IMR-90 (cell line): ENCODE results near the gene SYPL1. TPM values are rescaled to one million over a fixed set of nuclear protein-coding genes. Genes with fewer than 3 reads are reported as not detected.

Experiments used
- ATAC-seq: fragments of 200-7000 bp; cut with Tn5 transposase; 2 replicates; pipeline ENCODE4 v1.9.1; 2020; ENCODE audit warnings: low read depth, mild to moderate bottlenecking, moderate library complexity
- BruUV-seq: library from RNA; stranded (reverse); fragments of 400-500 nt; replicated peaks from 2 replicates; lab custom pipeline; 2021; lab: Mats Ljungman, UMichigan
- CTCF ChIA-PET: fragments of 300-600 bp; formaldehyde crosslinking; extraction: SDS; loops from one replicate; lab custom pipeline; 2021; ENCODE audit warnings: antibody characterized with exemption; lab: Yijun Ruan, JAX
- POLR2A ChIA-PET: fragments of 300-600 bp; sonication (Branson Sonifier 250); formaldehyde crosslinking; loops from one replicate; lab custom pipeline; 2022; ENCODE audit warnings: antibody characterized with exemption; ENCODE audit not compliant: unreplicated experiment; lab: Charles Lee
- DNase-seq: peaks from one replicate; pipeline ENCODE4 v3.0.0; 2013
- H2AFZ ChIP-seq: replicated peaks from 2 replicates; pipeline ENCODE3; 2013; ENCODE audit warnings: low read length, mild to moderate bottlenecking; ENCODE audit not compliant: poor library complexity
- H2AK5ac ChIP-seq: 2 replicates; pipeline ENCODE4 v1.6.1; 2013; ENCODE audit warnings: low read depth, low read length, inconsistent platforms
- H2AK9ac ChIP-seq: replicated peaks from 2 replicates; pipeline ENCODE3; 2013; ENCODE audit warnings: mild to moderate bottlenecking, low read depth, low read length, moderate library complexity; ENCODE audit not compliant: poor library complexity
- H2BK120ac ChIP-seq: 2 replicates; pipeline ENCODE4 v1.6.1; 2013; ENCODE audit warnings: low read depth, low read length, inconsistent platforms
- H2BK15ac ChIP-seq: 3 replicates; pipeline ENCODE4 v1.6.1; 2013; ENCODE audit warnings: low read depth, low read length, inconsistent platforms
- H2BK20ac ChIP-seq: 2 replicates; pipeline ENCODE4 v1.6.1; 2013; ENCODE audit warnings: low read depth, mild to moderate bottlenecking, inconsistent platforms, low read length, moderate library complexity
- H2BK5ac ChIP-seq: 2 replicates; pipeline ENCODE4 v1.6.1; 2013; ENCODE audit warnings: mild to moderate bottlenecking, low read depth, low read length, inconsistent platforms; ENCODE audit not compliant: poor library complexity, severe bottlenecking
- H3K14ac ChIP-seq: replicated peaks from 2 replicates; pipeline ENCODE4 v1.6.1; 2013; ENCODE audit warnings: low read depth, low read length, inconsistent platforms
- H3K18ac ChIP-seq: 2 replicates; pipeline ENCODE4 v1.6.1; 2013; ENCODE audit warnings: low read depth, low read length, control low read depth
- H3K23ac ChIP-seq: 2 replicates; pipeline ENCODE4 v1.6.1; 2013; ENCODE audit warnings: low read depth, low read length, inconsistent platforms
- H3K27ac ChIP-seq: 2 replicates; pipeline ENCODE4 v1.5.1; 2013; ENCODE audit warnings: mild to moderate bottlenecking, control low read depth, low read length; ENCODE audit not compliant: insufficient read depth
- H3K27me3 ChIP-seq: 2 replicates; pipeline ENCODE4 v1.6.1; 2013; ENCODE audit warnings: low read length; ENCODE audit not compliant: control insufficient read depth, insufficient read depth
- H3K36me3 ChIP-seq: 2 replicates; pipeline ENCODE4 v1.6.1; 2013; ENCODE audit warnings: low read length, mixed read lengths; ENCODE audit not compliant: control insufficient read depth, insufficient read depth
- H3K4ac ChIP-seq: 2 replicates; pipeline ENCODE4 v1.6.1; 2013; ENCODE audit warnings: low read depth, low read length, inconsistent platforms
- H3K4me1 ChIP-seq: 2 replicates; pipeline ENCODE4 v1.6.1; 2013; ENCODE audit warnings: low read length, mixed read lengths; ENCODE audit not compliant: control insufficient read depth, insufficient read depth
- H3K4me2 ChIP-seq: 2 replicates; pipeline ENCODE4 v1.6.1; 2013; ENCODE audit warnings: low read depth, mild to moderate bottlenecking, control low read depth, low read length, moderate library complexity
- H3K4me3 ChIP-seq: 2 replicates; pipeline ENCODE4 v1.5.1; 2013; ENCODE audit warnings: low read depth, mild to moderate bottlenecking, control low read depth, low read length, moderate library complexity; ENCODE audit not compliant: insufficient read depth
- H3K56ac ChIP-seq: 2 replicates; pipeline ENCODE4 v1.6.1; 2013; ENCODE audit warnings: low read length, inconsistent platforms; ENCODE audit not compliant: insufficient read depth; ENCODE audit errors: extremely low read depth
- H3K79me1 ChIP-seq, 2 experiments: 2 replicates each; pipeline ENCODE4 v1.6.1; 2013; ENCODE audit warnings: low read length in 2 of 2, inconsistent platforms in 1 of 2, low read depth in 1 of 2
- H3K9ac ChIP-seq: 2 replicates; pipeline ENCODE4 v1.6.1; 2013; ENCODE audit warnings: low read depth, low read length, control low read depth
- H3K9me1 ChIP-seq: 2 replicates; pipeline ENCODE4 v1.6.1; 2013; ENCODE audit warnings: low read length, inconsistent platforms; ENCODE audit not compliant: insufficient read depth
- H3K9me3 ChIP-seq: 2 replicates; pipeline ENCODE4 v1.6.1; 2013; ENCODE audit warnings: low read length; ENCODE audit not compliant: control insufficient read depth, insufficient read depth
- H4K20me1 ChIP-seq: 2 replicates; pipeline ENCODE4 v1.6.1; 2013; ENCODE audit warnings: low read length, inconsistent platforms; ENCODE audit not compliant: insufficient read depth
- H4K5ac ChIP-seq: 2 replicates; pipeline ENCODE4 v1.6.1; 2013; ENCODE audit warnings: mild to moderate bottlenecking, low read depth, low read length, control low read depth
- H4K8ac ChIP-seq, 2 experiments: 2 replicates each; pipeline ENCODE4 v1.6.1; 2013; ENCODE audit warnings: low read depth in 2 of 2, low read length in 2 of 2, control low read depth in 1 of 2, inconsistent platforms in 1 of 2
- H4K91ac ChIP-seq: 2 replicates; pipeline ENCODE4 v1.6.1; 2013; ENCODE audit warnings: low read depth, low read length, inconsistent platforms; ENCODE audit not compliant: insufficient read depth
- BHLHE40 ChIP-seq: fragments of 150-350 bp; IDR thresholded peaks from 2 replicates; pipeline ENCODE4 v1.6.1; 2016; ENCODE audit warnings: mild to moderate bottlenecking, low read depth, low read length
- CEBPB ChIP-seq: IDR thresholded peaks from 2 replicates; pipeline ENCODE4 v1.6.1; 2012; ENCODE audit warnings: low read depth, low read length, improper control_type of control experiment
- CHD1 ChIP-seq: IDR thresholded peaks from 2 replicates; pipeline ENCODE4 v1.6.1; 2012; ENCODE audit warnings: low read depth, low read length, improper control_type of control experiment
- ELK1 ChIP-seq: fragments of 150-350 bp; IDR thresholded peaks from 2 replicates; pipeline ENCODE4 v1.6.1; 2016; ENCODE audit warnings: low read depth, mild to moderate bottlenecking, low read length, moderate library complexity, borderline replicate concordance
- FOS ChIP-seq: fragments of 150-350 bp; IDR thresholded peaks from 2 replicates; pipeline ENCODE4 v1.6.1; 2016; ENCODE audit warnings: low read depth, low read length
- MAFK ChIP-seq: IDR thresholded peaks from 2 replicates; pipeline ENCODE4 v1.6.1; 2012; ENCODE audit warnings: low read depth, low read length, improper control_type of control experiment
- MAZ ChIP-seq: IDR thresholded peaks from 2 replicates; pipeline ENCODE4 v1.6.1; 2012; ENCODE audit warnings: low read depth, mild to moderate bottlenecking, low read length, improper control_type of control experiment, moderate library complexity, borderline replicate concordance
- MXI1 ChIP-seq: IDR thresholded peaks from 2 replicates; pipeline ENCODE4 v1.6.1; 2012; ENCODE audit warnings: low read depth, mild to moderate bottlenecking, low read length, moderate library complexity, borderline replicate concordance
- NFE2L2 ChIP-seq: fragments of 150-350 bp; IDR thresholded peaks from 2 replicates; pipeline ENCODE4 v1.6.1; 2016; ENCODE audit warnings: low read depth, mild to moderate bottlenecking, low read length
- POLR2A ChIP-seq: IDR thresholded peaks from 2 replicates; pipeline ENCODE4 v1.6.1; 2012; ENCODE audit warnings: mild to moderate bottlenecking, low read depth, low read length
- RAD21 ChIP-seq: IDR thresholded peaks from 2 replicates; pipeline ENCODE4 v1.6.1; 2012; ENCODE audit warnings: low read length, improper control_type of control experiment
- RCOR1 ChIP-seq: IDR thresholded peaks from 2 replicates; pipeline ENCODE4 v1.6.1; 2012; ENCODE audit warnings: mild to moderate bottlenecking, low read length, improper control_type of control experiment; ENCODE audit not compliant: insufficient replicate concordance
- RFX5 ChIP-seq: IDR thresholded peaks from 2 replicates; pipeline ENCODE4 v1.8.0; 2012; ENCODE audit warnings: low read depth, mild to moderate bottlenecking, low read length, moderate library complexity
- WGBS, 2 experiments: methylation state at CpG; one replicate each; pipeline versions ENCODE4 v1.1.5 to v1.1.7; 2013; ENCODE audit warnings: missing lambda C conversion rate in 2 of 2; ENCODE audit not compliant: insufficient read length in 1 of 2; ENCODE audit errors: extremely low coverage in 2 of 2; 5-methylcytosine and 5-hydroxymethylcytosine counted together
- dilution Hi-C: fragments of 300-500 bp; cut with HindIII; formaldehyde crosslinking; loops from one replicate; pipeline ENCODE4 v1.14.3; 2018; ENCODE audit warnings: low sequenced_read_pairs; ENCODE audit not compliant: unreplicated experiment
- in situ Hi-C: fragments of 300-500 bp; cut with MboI; formaldehyde crosslinking; loops from 3 replicates; pipeline ENCODE4 v1.14.3; 2019; ENCODE audit warnings: low sequenced_read_pairs, inconsistent platforms, mixed read lengths
- intact Hi-C: fragments of 100-400 bp; cut with micrococcal nuclease; formaldehyde crosslinking; loops from 2 replicates; pipeline ENCODE4 v1.10.0; 2022
- polyA plus RNA-seq, 3 experiments: library from polyadenylated mRNA; depleted of rRNA; stranded (reverse); fragments of >200 nt; gene quantifications; 2 replicates each; pipeline ENCODE4 v1.2.3, GENCODE V29; 2012; ENCODE audit warnings: low replicate concordance in 1 of 3
- total RNA-seq: library from RNA; depleted of rRNA; stranded (reverse); fragments of >200 nt; gene quantifications from 2 replicates; pipeline ENCODE4 v1.2.3, GENCODE V29; 2012
- TF ChIP-seq, protein P1 (sequence below): fragments of 150-350 bp; IDR thresholded peaks from 2 replicates; pipeline ENCODE4 v1.6.1; 2017; ENCODE audit warnings: mild to moderate bottlenecking, antibody characterized with exemption, low read length, low read depth

SYPL1 gene
- total and polyA plus RNA-seq, 2 of the 4 experiments (the other 2 are of a cell fraction) = 19.0 to 45.0 TPM

DNA sequence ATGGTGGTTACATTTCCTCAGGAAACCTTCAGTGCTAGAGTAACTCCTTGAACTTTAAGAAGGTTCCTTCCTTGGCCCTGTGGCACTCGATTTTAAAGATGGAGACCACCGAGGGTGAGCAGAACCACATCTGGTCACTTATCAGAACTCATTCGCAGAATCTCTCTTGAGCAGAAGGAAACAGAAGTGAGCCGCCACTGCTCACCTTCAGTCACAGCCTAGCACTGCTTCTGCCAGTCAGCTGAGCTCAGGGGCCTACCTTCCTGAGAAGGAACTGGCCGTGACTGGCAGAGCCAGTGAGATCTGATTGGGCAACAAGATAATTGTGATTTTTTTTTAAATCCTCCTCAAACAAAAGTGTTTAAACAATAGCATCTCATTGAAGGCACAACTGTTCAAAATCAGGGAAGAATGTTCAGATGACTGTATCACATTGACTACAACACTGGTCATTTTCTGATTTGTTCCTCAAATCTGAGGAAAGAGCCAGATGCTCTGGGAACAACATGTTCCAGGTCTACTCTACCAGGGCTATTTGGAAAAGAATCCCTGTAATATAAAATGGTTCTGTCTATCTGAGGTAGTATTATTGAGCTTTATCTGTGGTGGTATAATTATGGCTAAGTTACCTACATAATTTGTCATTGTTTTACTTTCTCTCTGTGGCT, 2.7 kb upstream of the SYPL1 start:
- no peak overlapping the region for H2AFZ ChIP-seq
- BruUV-seq = no TSS peak
- no peak for ATAC-seq

More for the DNA sequence above, 2.7 kb upstream of the SYPL1 start:
- no peak for DNase-seq
- no peak overlapping the region for H2AK9ac ChIP-seq
- H3K4me2 ChIP-seq = no peak overlapping the region
- H3K36me3 ChIP-seq = no peaks in the 10 kb centered on the region
- peaks cover 5% of the 10 kb centered on the region; the same call in 1 of the 2 replicates for H4K20me1 ChIP-seq
- whole genome bisulfite sequencing, 2 experiments = 80% methylated on average over 1 of the region's 5 CpGs; no CpG with 5 or more reads in 1 of the 2 experiments
- H4K5ac ChIP-seq = no peak overlapping the region
- TF ChIP-seq, protein P1, sequence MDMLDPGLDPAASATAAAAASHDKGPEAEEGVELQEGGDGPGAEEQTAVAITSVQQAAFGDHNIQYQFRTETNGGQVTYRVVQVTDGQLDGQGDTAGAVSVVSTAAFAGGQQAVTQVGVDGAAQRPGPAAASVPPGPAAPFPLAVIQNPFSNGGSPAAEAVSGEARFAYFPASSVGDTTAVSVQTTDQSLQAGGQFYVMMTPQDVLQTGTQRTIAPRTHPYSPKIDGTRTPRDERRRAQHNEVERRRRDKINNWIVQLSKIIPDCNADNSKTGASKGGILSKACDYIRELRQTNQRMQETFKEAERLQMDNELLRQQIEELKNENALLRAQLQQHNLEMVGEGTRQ = no peak
- TF ChIP-seq CHD1 (no peak), CEBPB (no peak), ELK1 (no peak), MAFK (no peak), RFX5 (no peak), RCOR1 (no peak), MXI1 (no peak), POLR2A (no peak), MAZ (no peak), NFE2L2 (no peak), RAD21 (no peak), FOS (no peak), BHLHE40 (no peak)
- no peaks in the 10 kb centered on the region for H3K9me3 ChIP-seq
- H2BK20ac ChIP-seq = no peak overlapping the region
- no peak overlapping the region for H4K91ac ChIP-seq
- in situ Hi-C loops (no loop called here), dilution Hi-C loops (no loop called here), intact Hi-C loops (loop anchor here (5.0 kb wide), 2 partner anchors 37 to 48 kb away; no protein-coding TSS in a partner anchor)
- peaks cover 2% of the 10 kb centered on the region; the same call in 1 of the 2 replicates for H3K4me1 ChIP-seq
- H3K27ac ChIP-seq = no peak overlapping the region
- POLR2A ChIA-PET = no interaction called here
- H4K8ac ChIP-seq = no peak overlapping the region
- no peak overlapping the region for H2BK120ac ChIP-seq
- no peak overlapping the region for H2BK15ac ChIP-seq
- H3K18ac ChIP-seq = no peak overlapping the region
- no peak overlapping the region for H3K4me3 ChIP-seq
- H3K27me3 ChIP-seq = no peaks in the 10 kb centered on the region
- peaks cover 9 to 14% of the 10 kb centered on the region in 2 experiments; a peak in 3 of 4 replicates for H3K79me1 ChIP-seq
- H3K14ac ChIP-seq = no peak overlapping the region
- H2AK5ac ChIP-seq = no peak overlapping the region
- 0 out of 2 replicates have a peak, but pooled peaks cover 3% of the 10 kb centered on the region for H3K9me1 ChIP-seq
- H3K9ac ChIP-seq = no peak overlapping the region
- CTCF ChIA-PET = no interaction called here
- H3K4ac ChIP-seq = no peak overlapping the region
- H3K23ac ChIP-seq = no peak overlapping the region
- no peak overlapping the region for H2BK5ac ChIP-seq
- H3K56ac ChIP-seq = no peak overlapping the region
